NCI-H1930 (cell line): ENCODE measurements around the gene ETF1.
"Not testable (repeated sequence)": the region's sequence is repeated elsewhere in the genome, so short reads cannot be mapped to it uniquely, and the experiment has no call there.

Source experiments
- DNase-seq, 2 experiments: peaks; one replicate each; lab custom pipeline; 2025; lab: John Stamatoyannopoulos, UW

The ETF1 gene

DNA sequence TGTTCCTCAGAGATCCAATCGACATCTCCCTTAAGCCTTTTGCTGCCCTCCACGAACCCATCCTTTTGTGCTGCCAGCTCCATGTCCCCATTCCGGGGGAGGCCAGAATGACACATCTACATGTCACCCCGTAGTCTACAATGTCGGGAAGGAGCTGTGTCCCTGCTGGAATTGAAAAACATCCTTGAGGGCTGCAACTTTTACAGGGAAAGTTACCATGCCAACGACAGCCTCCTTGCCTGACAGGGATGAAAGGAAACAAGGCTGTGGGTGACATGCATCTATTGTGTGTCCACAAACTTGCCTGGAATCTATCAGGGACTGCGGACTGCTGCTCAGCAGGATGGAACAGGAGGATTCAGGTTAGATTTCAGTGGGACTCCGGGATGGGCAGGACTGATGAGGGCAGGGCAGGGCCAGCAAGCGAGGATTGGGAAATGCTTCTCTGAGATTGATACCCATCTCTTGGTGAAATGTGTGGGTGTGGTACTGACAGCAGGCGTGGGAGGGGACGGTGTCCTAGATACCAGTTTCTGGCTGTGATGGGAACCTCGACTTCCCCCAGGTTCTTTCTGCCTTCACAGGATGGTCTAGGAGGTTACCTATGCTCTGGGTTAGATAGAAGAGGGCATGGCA is 52.3 kb downstream of the ETF1 start:
- DNase-seq: no peak

DNA sequence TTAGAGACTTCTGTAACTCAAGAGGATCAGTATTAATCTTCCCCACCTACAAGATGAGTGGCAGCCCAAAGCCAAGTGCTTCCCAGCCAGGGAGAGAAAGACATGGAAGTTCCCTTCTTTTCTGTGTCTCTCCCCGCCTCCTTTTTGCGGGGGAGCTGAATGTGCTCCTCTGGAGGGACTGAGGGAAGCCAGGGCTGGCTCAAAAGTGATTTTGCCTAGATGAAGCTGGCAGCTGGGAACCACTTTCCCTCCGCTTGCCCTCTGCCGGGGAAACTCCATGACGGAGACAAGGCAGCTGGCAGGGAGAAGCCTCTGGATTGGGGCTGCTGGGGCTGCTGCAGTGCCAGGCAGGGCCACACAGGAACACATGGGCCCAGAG is 53.4 kb downstream of the ETF1 start:
- no peak for DNase-seq

DNA sequence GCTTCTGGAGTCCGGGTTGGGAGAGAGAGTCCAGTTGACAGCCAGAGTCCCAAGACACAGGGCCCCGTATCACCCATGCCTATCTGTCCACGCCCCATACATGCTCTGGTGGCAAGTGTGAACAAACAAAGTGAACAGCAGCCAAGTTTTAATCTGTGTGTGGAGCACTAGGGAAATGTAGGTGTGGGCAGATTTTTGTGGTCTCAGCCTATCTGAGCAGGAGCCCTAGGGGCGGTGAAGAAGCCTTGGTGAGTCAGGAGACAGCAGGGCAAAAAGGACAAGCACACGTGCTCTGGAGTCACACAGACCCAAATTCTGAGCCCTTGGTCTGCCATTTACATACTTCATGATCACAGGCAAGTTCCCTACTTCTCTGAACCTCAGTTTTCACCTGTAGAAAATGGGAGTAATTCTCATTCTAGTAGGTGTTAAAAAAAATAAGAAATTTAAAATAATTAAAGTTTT is 54.5 kb downstream of the ETF1 start:
- no peak for DNase-seq

DNA sequence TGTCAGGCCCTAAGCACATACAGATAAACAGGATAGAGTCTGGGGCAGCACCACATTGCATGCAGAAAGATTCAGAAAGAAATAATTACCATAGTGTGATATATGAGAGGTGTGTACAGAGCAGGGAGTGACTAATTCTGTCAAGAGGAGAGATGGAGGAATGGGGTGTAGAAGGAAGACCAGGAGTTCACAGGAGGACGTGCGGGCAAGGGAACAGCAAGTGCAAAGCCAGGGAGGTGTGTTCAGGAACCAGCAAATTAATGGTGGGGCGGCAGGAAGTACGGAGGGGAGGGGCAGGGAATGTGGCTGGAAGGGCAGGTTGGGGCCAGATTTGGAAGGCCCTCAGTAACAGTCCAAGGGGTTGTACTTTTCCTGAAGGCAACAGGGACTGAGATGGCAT is 60.4 kb downstream of the ETF1 start:
- DNase-seq: no peak

DNA sequence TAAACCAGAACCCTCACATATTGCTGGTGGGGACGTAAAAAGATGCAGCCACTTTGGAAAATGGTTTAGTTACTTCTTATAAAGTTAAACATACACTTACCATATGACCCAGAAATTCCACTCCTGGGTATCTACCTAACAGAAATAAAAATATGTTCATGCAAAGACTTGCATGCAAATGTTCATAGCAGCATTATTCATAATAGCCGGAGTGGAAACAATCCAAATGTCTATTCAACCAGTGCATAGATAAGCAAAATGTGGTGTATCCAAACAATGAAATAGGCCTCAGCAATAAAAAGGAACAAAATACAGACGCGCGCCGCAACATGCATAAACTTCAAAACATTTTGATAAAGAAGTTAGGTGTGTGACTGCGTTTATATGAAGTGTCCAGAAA is 66.1 kb downstream of the ETF1 start:
- DNase-seq: no peak

DNA sequence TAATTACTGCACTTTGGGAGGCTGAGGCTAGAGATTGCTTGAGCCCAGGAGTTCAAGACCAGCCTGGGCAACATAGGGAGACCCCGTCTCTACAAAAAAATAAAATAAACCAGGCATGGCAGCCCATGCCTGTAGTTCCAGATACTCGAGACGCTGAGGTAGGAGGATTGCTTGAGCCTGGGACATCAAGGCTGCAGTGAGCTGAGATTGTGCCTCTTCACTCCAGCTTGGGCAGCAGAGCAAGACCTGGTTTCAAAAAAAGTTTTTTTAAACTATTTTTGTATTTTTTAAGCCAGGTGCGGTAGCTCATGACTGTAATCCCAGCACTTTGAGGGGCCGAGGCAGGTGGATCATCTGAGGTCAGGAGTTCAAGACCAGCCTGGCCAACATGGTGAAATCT is 69.9 kb downstream of the ETF1 start:
- DNase-seq: not testable (repeated sequence)

DNA sequence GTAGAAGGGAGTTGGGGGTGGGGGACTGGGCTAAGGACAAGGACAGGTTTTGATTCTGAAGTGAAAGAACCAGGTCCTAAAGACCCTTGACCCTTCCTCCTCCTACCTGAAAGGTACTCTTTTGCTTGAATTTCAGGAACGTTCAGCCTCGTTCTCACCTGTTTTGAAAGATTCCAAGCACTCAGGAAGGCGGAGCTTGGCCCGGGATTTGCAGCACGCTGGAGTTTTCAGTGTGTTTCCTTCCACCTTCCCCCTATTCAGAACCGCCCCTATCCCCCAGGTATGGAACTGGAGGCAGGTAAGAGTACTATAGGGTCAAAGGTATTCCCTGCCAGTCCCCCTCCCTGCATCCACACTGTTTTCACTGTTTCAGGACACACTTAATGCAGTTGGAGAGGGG is 70.7 kb downstream of the ETF1 start:
- DNase-seq: no peak

DNA sequence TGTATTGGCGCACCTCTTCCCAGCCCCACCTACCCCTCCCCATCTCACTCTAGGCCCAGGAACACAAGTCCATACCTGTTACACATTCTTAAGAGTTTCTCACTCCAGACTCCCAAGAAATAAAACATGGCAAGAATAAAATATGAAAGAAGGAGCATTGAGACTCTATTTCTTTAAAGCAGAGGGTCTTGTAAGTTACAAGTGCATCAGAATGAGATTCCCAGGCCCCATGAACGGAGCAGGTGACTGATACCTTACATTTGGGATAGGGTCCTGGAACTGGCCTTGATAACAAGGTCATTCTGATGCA is 72.0 kb downstream of the ETF1 start:
- no peak for DNase-seq

DNA sequence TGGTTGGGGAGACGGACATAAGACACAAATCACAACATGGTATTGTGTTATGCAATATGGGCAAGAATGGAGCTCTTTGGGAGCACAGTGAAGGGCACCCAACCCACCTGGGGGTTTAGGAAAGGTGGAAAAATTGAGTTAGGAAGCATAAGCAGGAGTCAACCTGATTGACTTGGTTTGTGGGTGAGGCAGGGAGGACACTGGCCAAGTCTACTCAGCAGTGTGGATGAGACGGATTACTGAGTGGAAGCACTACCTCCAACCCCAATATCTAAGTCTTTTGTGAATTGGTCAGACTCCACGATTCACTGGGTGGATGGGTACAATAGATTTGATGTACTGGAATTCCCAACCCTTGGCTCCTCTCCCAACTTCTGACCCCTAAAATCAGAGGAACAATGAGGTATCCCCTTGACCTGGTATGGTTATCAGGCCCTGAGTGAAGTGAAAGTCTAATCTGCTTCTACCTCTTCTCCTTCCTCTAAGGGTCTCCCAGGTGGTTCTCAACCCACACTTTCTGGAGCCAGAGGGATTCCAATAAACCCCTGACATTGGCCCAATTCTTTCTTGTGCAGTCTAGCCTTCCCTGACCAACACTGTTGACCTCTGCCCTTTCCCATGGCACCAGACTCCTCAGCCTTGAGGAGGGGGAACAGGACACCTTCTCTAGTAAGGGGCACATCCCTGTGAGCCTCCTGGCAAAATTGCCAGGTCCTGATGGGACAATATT is 72.5 kb downstream of the ETF1 start:
- no peak for DNase-seq

DNA sequence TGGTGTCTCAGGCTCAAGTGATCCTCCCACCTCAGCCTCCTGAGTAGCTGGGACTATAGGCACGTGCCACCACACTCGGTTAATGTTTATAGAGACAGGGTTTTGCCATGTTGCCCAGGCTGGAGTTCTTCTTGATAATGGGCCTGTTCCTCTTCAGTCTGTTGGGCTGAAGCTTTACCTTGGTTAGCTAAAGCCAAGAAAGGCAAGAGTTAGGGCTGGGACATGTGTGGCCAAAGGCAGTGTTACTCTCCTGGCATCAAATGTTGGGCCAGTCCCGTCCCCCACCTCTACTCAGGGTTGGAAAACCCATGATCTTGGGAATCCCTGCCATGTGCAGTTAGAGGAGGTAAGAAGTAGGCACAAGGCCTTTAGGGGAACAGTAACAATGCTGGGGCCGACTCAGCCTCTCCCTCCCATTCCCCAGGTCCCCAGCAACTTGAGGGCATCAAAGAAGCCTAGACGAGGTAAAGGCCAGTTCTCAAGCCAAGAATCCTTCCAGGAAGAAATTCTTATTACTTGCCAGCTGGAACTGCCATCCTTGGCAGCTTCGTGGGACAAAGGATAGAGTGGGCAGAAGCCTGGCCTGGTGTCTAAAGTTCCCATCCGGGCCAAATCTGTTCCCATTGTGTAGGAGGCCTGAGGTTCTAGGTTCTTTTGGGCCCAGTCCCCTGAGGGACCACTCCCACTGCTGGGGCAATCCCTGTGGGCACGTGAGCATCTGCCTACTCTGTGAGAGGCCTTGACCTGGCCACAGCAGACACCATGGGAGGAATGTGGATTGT is 73.3 kb downstream of the ETF1 start:
- no peak for DNase-seq

DNA sequence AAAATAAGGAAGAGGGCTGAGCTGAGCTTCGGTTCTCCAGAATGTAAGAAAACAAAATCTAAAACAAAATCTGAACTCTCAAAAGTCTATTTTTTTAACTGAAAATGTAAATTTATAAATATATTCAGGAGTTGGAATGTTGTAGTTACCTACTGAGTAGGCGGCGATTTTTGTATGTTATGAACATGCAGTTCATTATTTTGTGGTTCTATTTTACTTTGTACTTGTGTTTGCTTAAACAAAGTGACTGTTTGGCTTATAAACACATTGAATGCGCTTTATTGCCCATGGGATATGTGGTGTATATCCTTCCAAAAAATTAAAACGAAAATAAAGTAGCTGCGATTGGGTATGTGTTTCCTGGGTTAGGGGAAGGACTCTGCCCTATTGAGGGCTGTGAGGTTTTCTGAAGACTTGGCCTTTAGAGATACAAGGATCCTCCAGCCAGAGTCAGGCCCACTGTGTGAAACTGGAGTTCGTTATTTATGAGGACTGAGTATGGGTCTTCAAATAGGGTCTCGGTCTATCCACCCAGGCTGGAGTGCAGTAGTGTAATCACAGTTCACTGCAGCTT is 74.0 kb downstream of the ETF1 start:
- DNase-seq: no peak

DNA sequence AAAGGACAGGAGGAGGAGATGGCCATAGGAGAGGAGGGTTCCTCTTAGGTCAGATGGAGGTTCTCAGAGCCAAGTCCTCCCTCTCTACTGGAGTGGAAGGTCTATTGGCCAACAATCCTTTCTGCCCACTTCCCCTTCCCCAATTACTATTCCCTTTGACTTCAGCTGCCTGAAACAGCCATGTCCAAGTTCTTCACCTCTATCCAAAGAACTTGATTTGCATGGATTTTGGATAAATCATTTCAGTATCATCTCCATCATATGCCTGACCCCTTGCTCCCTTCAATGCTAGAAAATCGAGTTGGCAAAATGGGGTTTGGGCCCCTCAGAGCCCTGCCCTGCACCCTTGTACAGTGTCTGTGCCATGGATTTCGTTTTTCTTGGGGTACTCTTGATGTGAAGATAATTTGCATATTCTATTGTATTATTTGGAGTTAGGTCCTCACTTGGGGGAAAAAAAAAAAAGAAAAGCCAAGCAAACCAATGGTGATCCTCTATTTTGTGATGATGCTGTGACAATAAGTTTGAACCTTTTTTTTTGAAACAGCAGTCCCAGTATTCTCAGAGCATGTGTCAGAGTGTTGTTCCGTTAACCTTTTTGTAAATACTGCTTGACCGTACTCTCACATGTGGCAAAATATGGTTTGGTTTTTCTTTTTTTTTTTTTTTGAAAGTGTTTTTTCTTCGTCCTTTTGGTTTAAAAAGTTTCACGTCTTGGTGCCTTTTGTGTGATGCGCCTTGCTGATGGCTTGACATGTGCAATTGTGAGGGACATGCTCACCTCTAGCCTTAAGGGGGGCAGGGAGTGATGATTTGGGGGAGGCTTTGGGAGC is 74.7 kb downstream of the ETF1 start:
- no peak for DNase-seq

DNA sequence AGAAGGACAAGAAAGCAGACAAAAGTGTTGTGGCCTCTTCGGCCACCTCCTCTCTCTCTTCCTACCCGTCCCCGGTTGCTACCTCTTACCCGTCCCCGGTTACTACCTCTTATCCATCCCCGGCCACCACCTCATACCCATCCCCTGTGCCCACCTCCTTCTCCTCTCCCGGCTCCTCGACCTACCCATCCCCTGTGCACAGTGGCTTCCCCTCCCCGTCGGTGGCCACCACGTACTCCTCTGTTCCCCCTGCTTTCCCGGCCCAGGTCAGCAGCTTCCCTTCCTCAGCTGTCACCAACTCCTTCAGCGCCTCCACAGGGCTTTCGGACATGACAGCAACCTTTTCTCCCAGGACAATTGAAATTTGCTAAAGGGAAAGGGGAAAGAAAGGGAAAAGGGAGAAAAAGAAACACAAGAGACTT is 75.3 kb downstream of the ETF1 start:
- no peak for DNase-seq

DNA sequence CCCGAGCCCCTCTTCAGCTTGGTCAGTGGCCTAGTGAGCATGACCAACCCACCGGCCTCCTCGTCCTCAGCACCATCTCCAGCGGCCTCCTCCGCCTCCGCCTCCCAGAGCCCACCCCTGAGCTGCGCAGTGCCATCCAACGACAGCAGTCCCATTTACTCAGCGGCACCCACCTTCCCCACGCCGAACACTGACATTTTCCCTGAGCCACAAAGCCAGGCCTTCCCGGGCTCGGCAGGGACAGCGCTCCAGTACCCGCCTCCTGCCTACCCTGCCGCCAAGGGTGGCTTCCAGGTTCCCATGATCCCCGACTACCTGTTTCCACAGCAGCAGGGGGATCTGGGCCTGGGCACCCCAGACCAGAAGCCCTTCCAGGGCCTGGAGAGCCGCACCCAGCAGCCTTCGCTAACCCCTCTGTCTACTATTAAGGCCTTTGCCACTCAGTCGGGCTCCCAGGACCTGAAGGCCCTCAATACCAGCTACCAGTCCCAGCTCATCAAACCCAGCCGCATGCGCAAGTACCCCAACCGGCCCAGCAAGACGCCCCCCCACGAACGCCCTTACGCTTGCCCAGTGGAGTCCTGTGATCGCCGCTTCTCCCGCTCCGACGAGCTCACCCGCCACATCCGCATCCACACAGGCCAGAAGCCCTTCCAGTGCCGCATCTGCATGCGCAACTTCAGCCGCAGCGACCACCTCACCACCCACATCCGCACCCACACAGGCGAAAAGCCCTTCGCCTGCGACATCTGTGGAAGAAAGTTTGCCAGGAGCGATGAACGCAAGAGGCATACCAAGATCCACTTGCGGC is 75.9 kb downstream of the ETF1 start:
- DNase-seq: no peak

DNA sequence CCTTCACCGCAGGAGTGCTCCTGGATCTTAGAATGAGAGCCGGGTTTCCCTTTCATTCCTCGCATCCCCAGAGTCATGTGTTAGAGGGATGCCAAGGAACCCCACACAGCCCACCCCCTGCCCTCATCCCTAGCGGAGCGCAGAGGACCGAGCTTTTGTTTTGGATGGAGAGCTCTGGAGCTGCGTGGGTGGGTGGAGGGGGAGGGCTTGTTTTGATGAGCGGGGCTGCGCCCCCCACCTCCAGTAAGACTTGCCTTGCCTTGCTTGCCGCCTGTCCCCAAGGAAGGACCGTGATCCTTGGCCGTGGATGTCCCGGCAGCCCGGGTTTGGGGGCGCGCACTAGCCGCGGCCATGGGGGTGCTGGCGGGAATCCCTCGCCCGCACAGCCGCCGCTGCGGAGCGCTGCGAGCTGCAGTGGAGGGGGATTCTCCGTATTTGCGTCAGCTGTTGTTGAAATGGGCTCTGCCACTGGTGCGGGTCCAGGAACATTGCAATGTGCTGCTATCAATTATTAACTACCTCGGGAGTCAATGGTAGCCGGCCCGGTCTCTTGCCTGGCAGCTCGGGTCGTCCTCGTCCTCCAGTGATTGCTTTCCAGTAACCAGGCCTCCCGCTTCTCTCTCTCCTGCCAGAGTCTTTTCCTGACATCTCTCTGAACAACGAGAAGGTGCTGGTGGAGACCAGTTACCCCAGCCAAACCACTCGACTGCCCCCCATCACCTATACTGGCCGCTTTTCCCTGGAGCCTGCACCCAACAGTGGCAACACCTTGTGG is 76.7 kb downstream of the ETF1 start:
- no peak for DNase-seq

DNA sequence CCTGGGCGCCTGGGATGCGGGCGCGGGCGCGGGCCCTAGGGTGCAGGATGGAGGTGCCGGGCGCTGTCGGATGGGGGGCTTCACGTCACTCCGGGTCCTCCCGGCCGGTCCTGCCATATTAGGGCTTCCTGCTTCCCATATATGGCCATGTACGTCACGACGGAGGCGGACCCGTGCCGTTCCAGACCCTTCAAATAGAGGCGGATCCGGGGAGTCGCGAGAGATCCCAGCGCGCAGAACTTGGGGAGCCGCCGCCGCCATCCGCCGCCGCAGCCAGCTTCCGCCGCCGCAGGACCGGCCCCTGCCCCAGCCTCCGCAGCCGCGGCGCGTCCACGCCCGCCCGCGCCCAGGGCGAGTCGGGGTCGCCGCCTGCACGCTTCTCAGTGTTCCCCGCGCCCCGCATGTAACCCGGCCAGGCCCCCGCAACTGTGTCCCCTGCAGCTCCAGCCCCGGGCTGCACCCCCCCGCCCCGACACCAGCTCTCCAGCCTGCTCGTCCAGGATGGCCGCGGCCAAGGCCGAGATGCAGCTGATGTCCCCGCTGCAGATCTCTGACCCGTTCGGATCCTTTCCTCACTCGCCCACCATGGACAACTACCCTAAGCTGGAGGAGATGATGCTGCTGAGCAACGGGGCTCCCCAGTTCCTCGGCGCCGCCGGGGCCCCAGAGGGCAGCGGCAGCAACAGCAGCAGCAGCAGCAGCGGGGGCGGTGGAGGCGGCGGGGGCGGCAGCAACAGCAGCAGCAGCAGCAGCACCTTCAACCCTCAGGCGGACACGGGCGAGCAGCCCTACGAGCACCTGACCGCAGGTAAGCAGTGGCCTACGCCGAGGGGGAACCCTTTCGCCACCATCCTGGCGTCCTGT is 77.5 kb downstream of the ETF1 start, which contains the start of gene EGR1:
Gene EGR1, plus strand, starts transcription at position 219 of the 864 bp plus-strand sequence. Its CDS starts 283 bp downstream, at position 502.
- DNase-seq: peak; percentile 61 to 81

DNA sequence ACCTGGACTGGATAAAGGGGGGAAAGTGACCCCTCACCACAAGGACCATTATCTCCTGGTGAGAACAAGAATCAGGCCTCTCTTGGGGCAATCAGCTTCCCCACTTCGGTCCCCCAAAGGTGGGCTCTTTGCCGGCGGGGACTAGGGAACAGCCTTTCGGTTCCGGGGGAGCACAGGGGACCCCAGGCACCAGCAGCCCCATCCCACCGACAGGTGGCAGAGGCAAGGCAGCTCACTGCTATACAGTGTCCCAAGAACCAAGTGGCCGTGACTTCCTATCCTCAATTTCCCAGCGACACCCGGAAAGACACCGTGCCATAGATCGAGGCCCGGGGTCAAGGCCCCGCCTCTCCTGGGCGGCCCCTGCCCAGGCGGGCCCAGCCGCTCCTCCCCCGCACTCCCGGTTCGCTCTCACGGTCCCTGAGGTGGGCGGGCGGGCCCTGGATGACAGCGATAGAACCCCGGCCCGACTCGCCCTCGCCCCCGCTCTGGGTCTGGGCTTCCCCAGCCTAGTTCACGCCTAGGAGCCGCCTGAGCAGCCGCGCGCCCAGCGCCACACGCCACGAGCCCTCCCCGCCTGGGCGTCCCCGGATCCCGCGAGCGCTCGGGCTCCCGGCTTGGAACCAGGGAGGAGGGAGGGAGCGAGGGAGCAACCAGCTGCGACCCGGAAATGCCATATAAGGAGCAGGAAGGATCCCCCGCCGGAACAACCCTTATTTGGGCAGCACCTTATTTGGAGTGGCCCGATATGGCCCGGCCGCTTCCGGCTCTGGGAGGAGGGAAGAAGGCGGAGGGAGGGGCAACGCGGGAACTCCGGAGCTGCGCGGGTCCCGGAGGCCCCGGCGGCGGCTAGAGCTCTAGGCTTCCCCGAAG is 78.4 kb downstream of the ETF1 start:
- peak; percentile 91 to 94 for DNase-seq

DNA sequence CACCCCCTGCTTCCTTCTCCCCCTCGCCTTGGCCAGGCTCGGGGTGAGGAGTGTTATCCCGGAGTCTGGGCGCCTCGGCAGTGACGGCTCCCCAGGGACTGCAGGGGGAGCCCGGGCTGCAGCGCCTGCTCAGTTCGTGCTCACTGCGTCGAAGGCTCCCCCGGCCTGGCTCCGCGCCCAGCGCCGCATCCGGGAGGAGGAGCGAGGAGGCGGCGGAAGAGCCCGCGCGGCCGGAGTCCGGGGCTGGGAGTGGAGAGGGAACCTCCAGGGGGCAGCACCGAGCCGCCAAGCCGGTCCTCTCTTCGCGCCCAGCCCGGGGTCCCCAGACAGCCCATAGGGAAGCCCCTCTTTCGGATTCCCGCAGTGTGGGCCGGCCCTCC is 79.0 kb downstream of the ETF1 start:
- DNase-seq: peak; percentile 80 to 89
